ENCODE data around the gene TCP1.

The TCP1 gene

DNA sequence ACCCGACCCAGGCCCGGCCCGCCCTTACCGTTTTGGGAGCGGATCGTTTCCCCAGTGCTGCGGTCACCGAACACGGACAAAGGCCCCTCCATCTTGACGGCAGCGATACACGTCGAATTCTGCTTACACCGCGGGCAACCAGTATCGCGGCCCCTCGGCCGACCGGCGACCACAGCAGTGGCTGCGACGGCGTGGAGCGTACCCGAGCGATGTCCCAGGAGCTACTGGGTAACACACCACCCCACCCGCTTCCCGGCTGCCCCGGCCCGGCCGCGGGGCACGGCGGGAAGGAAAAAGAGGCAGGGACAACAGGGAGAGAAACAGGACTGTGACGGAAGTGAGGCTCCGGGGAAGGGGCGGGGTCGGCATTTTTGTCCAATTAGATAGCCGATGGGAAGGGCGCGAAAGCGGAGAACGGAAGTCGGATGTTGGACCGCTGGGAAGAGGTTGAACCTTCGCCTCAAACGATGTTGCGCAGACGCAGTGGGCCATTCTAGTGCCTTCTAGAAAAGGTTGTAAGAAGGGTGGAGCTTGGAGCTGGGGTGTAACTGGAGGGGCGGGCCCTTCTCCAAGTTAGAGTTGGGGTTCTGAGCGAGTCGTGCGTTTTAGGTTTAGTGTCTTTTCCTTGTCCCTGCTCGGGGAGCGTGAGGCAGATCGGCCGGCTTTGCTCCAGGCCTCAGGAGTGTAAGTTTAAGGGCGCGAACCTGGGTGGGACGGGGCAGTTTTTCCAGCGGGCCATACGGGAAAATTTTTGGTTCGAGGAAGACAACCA lies at the start of gene TCP1:
Gene TCP1, minus strand, starts transcription at position 226 of the 772 bp plus-strand sequence. Its CDS starts 134 bp downstream, at position 92.
- CTCF ChIA-PET = no interaction called here
- peak; percentile 97 for DNase-seq (ENCODE audit: extremely low spot score)
- POLR2A ChIA-PET = interaction anchor here (0.5 to 5.2 kb wide), 36 partner anchors 9 to 790 kb away, joined by 3 to 97 read pairs (median 5); partner anchors contain the start of genes ACAT2, PNLDC1, RSPH3 and WTAP
- TF ChIP-seq SP1 (IDR thresholded peaks at IDR 0.05) (no peak), ARNT (IDR thresholded peaks at IDR 0.05) (no peak), L3MBTL2 (conservative IDR thresholded peaks at IDR 0.05) (peak; percentile 86), ELF4 (IDR thresholded peaks at IDR 0.05) (peak; percentile 75), FOXK2 (IDR thresholded peaks at IDR 0.05) (peak; percentile 71; the same call in 1 of the 2 replicates)

DNA sequence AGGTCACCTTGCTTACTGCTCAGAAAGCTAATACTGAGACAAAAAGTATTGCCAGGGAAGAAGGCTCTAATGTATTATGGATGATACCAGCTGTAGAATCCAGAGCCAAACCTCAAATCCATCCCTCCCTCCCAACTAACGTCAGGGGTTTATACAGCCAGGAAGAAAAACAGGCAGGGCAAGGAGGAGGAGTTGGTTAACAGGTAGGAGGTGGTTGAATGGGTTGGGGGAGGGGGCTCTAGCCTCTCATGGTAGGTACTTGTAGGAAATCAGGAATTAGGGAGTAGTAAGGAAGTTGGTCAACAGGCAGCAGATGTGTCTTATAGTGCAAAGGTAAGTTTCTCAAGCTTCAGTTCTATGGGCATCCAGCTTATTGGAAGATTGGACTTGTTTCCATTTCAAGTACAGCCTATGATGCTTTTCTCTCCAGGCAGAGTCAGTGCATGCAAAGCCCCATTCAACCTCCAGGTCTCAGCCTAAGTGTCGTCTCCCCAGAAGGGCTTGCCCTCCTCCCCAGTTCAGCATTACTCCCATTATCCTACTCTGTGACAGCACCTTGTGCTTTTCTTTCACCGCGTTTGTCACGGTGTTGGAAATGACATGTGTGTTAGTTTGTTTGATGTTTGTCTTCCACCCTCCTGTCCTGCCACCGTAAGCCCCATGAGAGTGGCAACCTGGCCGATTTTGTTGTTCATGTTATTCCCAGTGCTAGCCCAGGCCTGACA lies 48.8 kb upstream of the TCP1 start:
- no peak for DNase-seq (ENCODE audit: extremely low spot score)
- ChIA-PET CTCF (no interaction called here), POLR2A (no interaction called here)

DNA sequence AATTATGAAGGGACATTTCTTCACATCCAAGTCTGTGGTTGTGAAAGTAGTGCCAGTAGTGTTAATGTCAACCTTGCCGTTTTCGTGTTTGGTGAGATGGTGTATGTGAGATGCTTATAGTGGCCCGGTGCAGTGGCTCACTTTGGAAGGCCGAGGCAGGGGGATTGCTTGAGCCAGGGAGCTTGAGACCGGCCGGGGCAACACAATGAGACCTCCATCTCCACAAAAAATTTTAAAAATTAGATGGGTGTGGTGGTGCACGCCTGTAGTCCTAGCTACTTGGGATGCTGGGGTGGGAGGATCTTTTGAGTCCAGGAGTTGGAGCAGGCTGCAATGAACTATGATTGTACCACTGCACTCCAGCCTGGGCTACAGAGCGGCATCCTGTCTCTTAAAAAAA lies 48.1 kb upstream of the TCP1 start:
- no peak for TF ChIP-seq BHLHE40 (IDR thresholded peaks at IDR 0.05; ENCODE audit: borderline replicate concordance)
- TF ChIP-seq LEF1 (IDR thresholded peaks at IDR 0.05; ENCODE audit: borderline replicate concordance) = no peak
- TF ChIP-seq NFRKB (IDR thresholded peaks at IDR 0.05) = no peak
- no peak for TF ChIP-seq ELF4 (IDR thresholded peaks at IDR 0.05)
- TF ChIP-seq L3MBTL2 (conservative IDR thresholded peaks at IDR 0.05) = no peak
- TF ChIP-seq HDGF (IDR thresholded peaks at IDR 0.05; ENCODE audit: borderline replicate concordance) = no peak
- TF ChIP-seq CTBP1 (IDR thresholded peaks at IDR 0.05; ENCODE audit: borderline replicate concordance) = no peak
- TF ChIP-seq, protein P1, sequence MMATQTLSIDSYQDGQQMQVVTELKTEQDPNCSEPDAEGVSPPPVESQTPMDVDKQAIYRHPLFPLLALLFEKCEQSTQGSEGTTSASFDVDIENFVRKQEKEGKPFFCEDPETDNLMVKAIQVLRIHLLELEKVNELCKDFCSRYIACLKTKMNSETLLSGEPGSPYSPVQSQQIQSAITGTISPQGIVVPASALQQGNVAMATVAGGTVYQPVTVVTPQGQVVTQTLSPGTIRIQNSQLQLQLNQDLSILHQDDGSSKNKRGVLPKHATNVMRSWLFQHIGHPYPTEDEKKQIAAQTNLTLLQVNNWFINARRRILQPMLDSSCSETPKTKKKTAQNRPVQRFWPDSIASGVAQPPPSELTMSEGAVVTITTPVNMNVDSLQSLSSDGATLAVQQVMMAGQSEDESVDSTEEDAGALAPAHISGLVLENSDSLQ (IDR thresholded peaks at IDR 0.05) = no peak
- DNase-seq (ENCODE audit: extremely low spot score) = no peak
- ChIA-PET CTCF (no interaction called here), POLR2A (no interaction called here)

More for the DNA sequence above, 48.8 kb upstream of the TCP1 start:
- TF ChIP-seq LEF1 (IDR thresholded peaks at IDR 0.05; ENCODE audit: borderline replicate concordance) (no peak), CTBP1 (IDR thresholded peaks at IDR 0.05; ENCODE audit: borderline replicate concordance) (no peak)

DNA sequence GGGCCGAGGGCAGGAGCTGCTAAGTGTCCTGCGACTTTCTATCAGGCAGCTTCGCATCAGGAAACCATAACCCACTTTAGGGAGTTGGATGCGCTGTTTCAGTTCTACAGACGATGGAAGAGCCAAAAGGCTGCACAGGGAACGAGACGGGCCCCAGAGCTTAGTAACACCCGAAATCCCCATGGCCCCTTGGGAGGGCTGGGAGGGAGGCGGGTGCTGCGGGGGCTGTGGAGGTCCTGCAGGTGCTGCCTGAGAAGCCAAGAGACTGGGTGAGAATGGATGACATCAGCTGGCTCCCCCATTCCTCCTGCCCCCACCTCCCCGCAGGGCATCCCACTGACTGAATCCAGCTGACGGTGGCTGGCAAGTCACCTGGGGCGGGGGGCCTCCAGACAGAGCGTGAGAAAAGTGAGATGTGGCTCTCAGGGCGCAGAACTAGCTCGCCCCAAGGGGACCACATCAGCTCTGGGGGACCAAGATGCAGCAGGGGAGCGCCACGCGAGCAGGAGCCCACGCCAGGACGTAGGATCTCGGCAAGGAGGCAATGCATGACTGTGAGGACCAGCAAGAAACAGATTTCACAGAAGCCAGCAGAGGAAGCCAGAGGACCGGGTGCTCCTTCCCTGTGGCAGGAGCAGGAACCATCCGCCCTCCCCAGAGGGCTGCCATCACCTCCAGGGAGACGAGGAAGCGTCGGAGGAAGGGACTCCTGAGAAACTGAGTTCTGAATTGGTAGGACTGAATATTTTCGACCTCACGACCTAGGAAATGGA lies 47.5 kb upstream of the TCP1 start:
- ChIA-PET POLR2A (no interaction called here), CTCF (no interaction called here)
- TF ChIP-seq TARDBP (IDR thresholded peaks at IDR 0.05) (no peak), L3MBTL2 (conservative IDR thresholded peaks at IDR 0.05) (no peak), HDGF (IDR thresholded peaks at IDR 0.05; ENCODE audit: borderline replicate concordance) (no peak)
- DNase-seq (ENCODE audit: extremely low spot score) = no peak

DNA sequence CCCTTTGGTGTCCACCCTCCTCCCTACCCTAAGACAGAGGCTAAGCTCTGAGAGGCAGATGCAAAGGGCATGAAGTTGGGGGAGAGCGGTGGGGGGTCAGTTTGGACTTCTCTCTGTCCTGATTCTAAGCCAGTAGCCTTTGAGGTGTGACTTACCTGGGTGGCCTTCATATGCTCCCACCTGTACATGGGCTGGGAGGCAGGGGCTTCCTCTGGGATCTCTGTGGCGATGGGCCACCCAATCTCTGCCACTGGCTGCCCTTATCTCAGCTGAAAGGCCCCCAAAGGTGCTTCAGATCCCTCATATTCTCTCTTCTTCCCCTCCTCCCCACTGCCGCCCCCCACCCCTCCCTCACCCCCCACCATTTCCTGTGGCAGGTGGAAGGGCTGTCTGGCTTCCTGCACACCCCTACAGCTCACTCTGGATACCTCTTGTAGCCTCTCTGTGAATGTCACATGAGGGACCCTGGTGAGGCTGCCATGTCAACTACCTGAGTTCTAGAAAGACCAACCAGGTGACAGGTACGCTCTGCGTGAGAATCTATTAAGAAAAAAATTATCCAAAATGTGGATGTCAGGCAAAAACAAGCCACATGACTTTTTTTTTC lies 44.7 kb upstream of the TCP1 start:
- TF ChIP-seq LEF1 (IDR thresholded peaks at IDR 0.05; ENCODE audit: borderline replicate concordance) (no peak), L3MBTL2 (conservative IDR thresholded peaks at IDR 0.05) (no peak), BHLHE40 (IDR thresholded peaks at IDR 0.05; ENCODE audit: borderline replicate concordance) (no peak), CTBP1 (IDR thresholded peaks at IDR 0.05; ENCODE audit: borderline replicate concordance) (no peak), NFRKB (IDR thresholded peaks at IDR 0.05) (no peak), FOXK2 (IDR thresholded peaks at IDR 0.05) (no peak), SUZ12 (IDR thresholded peaks at IDR 0.05) (no peak), TARDBP (IDR thresholded peaks at IDR 0.05) (no peak), FOXM1 (IDR thresholded peaks at IDR 0.05; ENCODE audit: borderline replicate concordance) (no peak), SP1 (IDR thresholded peaks at IDR 0.05) (no peak), ELF4 (IDR thresholded peaks at IDR 0.05) (no peak), HDGF (IDR thresholded peaks at IDR 0.05; ENCODE audit: borderline replicate concordance) (no peak), ARNT (IDR thresholded peaks at IDR 0.05) (no peak), ZNF384 (IDR thresholded peaks at IDR 0.05) (no peak), FOXA1 (IDR thresholded peaks at IDR 0.05) (no peak)
- TF ChIP-seq, protein P1 (IDR thresholded peaks at IDR 0.05) = no peak
- DNase-seq (ENCODE audit: extremely low spot score) = no peak
- ChIA-PET POLR2A (no interaction called here), CTCF (interaction anchor here (1.0 kb wide), 1 partner anchor 43 kb away, joined by 3 read pairs; no protein-coding TSS in a partner anchor)

DNA sequence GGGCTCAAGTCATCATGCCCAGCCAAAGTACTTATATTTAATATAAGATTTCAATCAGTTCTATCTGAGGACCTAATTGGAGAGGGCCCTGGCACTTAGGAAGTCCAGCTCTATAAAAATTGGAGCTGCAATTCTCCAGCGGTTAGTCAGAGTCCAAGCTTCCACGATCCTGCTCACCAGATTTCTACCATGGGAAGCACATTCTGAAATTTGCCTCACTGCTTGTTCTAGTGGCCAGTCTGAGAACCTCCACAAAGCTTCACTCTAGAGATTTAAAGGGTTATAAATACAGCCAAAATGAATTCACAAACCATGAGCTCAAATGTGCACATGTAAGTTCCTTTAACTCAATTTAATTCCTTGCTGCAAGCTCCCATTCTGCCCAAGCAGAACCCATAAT lies 44.2 kb upstream of the TCP1 start:
- no peak for TF ChIP-seq LEF1 (IDR thresholded peaks at IDR 0.05; ENCODE audit: borderline replicate concordance)
- TF ChIP-seq BHLHE40 (IDR thresholded peaks at IDR 0.05; ENCODE audit: borderline replicate concordance) = no peak
- no peak for TF ChIP-seq ARNT (IDR thresholded peaks at IDR 0.05)
- no peak for TF ChIP-seq SUZ12 (IDR thresholded peaks at IDR 0.05)
- no peak for TF ChIP-seq FOXM1 (IDR thresholded peaks at IDR 0.05; ENCODE audit: borderline replicate concordance)
- no peak for TF ChIP-seq CTBP1 (IDR thresholded peaks at IDR 0.05; ENCODE audit: borderline replicate concordance)
- no peak for TF ChIP-seq SP1 (IDR thresholded peaks at IDR 0.05)
- no peak for TF ChIP-seq TARDBP (IDR thresholded peaks at IDR 0.05)
- no peak for TF ChIP-seq HDGF (IDR thresholded peaks at IDR 0.05; ENCODE audit: borderline replicate concordance)
- no peak for TF ChIP-seq L3MBTL2 (conservative IDR thresholded peaks at IDR 0.05)
- no peak for TF ChIP-seq ZNF384 (IDR thresholded peaks at IDR 0.05)
- TF ChIP-seq, protein P1 (IDR thresholded peaks at IDR 0.05) = no peak
- TF ChIP-seq FOXK2 (IDR thresholded peaks at IDR 0.05) = no peak
- no peak for TF ChIP-seq NFRKB (IDR thresholded peaks at IDR 0.05)
- TF ChIP-seq ELF4 (IDR thresholded peaks at IDR 0.05) = no peak
- TF ChIP-seq FOXA1 (IDR thresholded peaks at IDR 0.05) = no peak
- CTCF ChIA-PET = interaction anchor here (1.0 kb wide), 1 partner anchor 42 kb away, joined by 3 read pairs; no protein-coding TSS in a partner anchor
- DNase-seq (ENCODE audit: extremely low spot score) = no peak
- POLR2A ChIA-PET = no interaction called here

Data from HEK293T (cell line).